ENCODE measurements around the gene ISM1. TPM values are rescaled to one million over a fixed set of nuclear protein-coding genes. Genes with fewer than 3 reads are reported as not detected.

ISM1 gene
- total and polyA plus RNA-seq, 2 of the 13 experiments (the other 11 are each of a cell fraction or from before 2014, with no cell fraction given), result 0.40 to 1.4 TPM

DNA sequence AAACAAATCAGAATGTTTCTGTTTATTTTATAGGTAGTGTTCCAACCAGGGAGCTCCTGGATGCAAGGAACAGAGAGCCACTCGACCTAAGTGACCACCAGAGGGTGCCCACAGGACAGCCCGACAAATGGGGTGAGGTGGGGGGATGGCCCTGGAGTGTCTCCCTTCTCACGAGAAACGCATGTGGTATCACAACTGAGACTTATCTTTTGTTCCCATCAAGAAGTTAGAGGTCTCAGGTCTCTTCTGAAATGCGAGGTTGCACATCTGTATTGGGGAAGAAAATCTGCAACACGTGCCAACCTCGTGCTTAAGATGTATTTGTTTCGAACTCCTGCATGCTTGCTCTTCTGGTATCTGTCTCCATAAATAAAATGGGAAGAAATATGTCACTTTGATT is 104.0 kb downstream of the ISM1 start (continued):
- TF ChIP-seq, protein P1, sequence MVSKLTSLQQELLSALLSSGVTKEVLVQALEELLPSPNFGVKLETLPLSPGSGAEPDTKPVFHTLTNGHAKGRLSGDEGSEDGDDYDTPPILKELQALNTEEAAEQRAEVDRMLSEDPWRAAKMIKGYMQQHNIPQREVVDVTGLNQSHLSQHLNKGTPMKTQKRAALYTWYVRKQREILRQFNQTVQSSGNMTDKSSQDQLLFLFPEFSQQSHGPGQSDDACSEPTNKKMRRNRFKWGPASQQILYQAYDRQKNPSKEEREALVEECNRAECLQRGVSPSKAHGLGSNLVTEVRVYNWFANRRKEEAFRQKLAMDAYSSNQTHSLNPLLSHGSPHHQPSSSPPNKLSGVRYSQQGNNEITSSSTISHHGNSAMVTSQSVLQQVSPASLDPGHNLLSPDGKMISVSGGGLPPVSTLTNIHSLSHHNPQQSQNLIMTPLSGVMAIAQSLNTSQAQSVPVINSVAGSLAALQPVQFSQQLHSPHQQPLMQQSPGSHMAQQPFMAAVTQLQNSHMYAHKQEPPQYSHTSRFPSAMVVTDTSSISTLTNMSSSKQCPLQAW (CRISPR knock-in tag; IDR thresholded peaks at IDR 0.05), result peak; percentile 60
- no peak for TF ChIP-seq ZNF530 (CRISPR knock-in tag; IDR thresholded peaks at IDR 0.05; ENCODE audit: low read depth)
- TF ChIP-seq ZFP82 (CRISPR knock-in tag; IDR thresholded peaks at IDR 0.05; ENCODE audit: borderline replicate concordance), result no peak
- TF ChIP-seq, protein P2, sequence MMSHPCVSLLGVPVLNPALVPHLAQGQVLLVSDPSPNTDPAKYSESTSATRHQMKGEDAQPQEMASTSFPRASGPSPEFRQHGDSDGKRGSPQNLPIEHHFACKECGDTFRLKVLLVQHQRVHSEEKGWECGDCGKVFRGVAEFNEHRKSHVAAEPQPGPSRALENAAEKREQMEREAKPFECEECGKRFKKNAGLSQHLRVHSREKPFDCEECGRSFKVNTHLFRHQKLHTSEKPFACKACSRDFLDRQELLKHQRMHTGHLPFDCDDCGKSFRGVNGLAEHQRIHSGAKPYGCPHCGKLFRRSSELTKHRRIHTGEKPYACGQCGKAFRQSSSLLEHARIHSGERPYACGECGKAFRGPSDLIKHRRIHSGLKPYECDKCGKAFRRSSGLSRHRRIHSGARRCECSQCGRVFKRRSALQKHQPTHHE (CRISPR knock-in tag; IDR thresholded peaks at IDR 0.05; ENCODE audit: borderline replicate concordance), result no peak
- peak; percentile 56; the same call in 1 of the 2 replicates for TF ChIP-seq ZNF205 (CRISPR knock-in tag; IDR thresholded peaks at IDR 0.05)
- TF ChIP-seq HMGXB4 (CRISPR knock-in tag; IDR thresholded peaks at IDR 0.05; ENCODE audit: borderline replicate concordance in 1 of 2, low read depth in 1 of 2), result peak in 1 of 2 experiments; percentile 82; a peak in 1 of 4 replicates
- TF ChIP-seq, protein P3, sequence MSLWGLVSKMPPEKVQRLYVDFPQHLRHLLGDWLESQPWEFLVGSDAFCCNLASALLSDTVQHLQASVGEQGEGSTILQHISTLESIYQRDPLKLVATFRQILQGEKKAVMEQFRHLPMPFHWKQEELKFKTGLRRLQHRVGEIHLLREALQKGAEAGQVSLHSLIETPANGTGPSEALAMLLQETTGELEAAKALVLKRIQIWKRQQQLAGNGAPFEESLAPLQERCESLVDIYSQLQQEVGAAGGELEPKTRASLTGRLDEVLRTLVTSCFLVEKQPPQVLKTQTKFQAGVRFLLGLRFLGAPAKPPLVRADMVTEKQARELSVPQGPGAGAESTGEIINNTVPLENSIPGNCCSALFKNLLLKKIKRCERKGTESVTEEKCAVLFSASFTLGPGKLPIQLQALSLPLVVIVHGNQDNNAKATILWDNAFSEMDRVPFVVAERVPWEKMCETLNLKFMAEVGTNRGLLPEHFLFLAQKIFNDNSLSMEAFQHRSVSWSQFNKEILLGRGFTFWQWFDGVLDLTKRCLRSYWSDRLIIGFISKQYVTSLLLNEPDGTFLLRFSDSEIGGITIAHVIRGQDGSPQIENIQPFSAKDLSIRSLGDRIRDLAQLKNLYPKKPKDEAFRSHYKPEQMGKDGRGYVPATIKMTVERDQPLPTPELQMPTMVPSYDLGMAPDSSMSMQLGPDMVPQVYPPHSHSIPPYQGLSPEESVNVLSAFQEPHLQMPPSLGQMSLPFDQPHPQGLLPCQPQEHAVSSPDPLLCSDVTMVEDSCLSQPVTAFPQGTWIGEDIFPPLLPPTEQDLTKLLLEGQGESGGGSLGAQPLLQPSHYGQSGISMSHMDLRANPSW (CRISPR knock-in tag; IDR thresholded peaks at IDR 0.05; ENCODE audit: borderline replicate concordance), result no peak
- TF ChIP-seq SOX6 (IDR thresholded peaks at IDR 0.05), result no peak
- no peak for TF ChIP-seq SOX6 (CRISPR knock-in tag; IDR thresholded peaks at IDR 0.05)
- TF ChIP-seq CBFB (CRISPR knock-in tag; IDR thresholded peaks at IDR 0.05), result no peak
- no peak for TF ChIP-seq ONECUT2 (CRISPR knock-in tag; IDR thresholded peaks at IDR 0.05)
- TF ChIP-seq ZMYM4 (CRISPR knock-in tag; IDR thresholded peaks at IDR 0.05), result peak; percentile 80
- 0 out of 2 replicates have a peak, but pooled peaks have one; percentile 53 for TF ChIP-seq ZNF367 (CRISPR knock-in tag; IDR thresholded peaks at IDR 0.05; ENCODE audit: borderline replicate concordance)
- TF ChIP-seq NFIC (IDR thresholded peaks at IDR 0.05; ENCODE audit: low read length), result no peak
- TF ChIP-seq ZNF703 (CRISPR knock-in tag; IDR thresholded peaks at IDR 0.05; ENCODE audit: borderline replicate concordance), result no peak
- TF ChIP-seq ZNF354B (CRISPR knock-in tag; IDR thresholded peaks at IDR 0.05), result no peak
- no peak for TF ChIP-seq ZNF883 (CRISPR knock-in tag; IDR thresholded peaks at IDR 0.05; ENCODE audit: not compliant biosample characterization)
- TF ChIP-seq PITX1 (CRISPR knock-in tag; IDR thresholded peaks at IDR 0.05), result peak; percentile 38; the same call in 1 of the 2 replicates
- no peak for TF ChIP-seq ZNF792 (CRISPR knock-in tag; IDR thresholded peaks at IDR 0.05)
- peak; percentile 65; the same call in 1 of the 2 replicates for TF ChIP-seq POGK (CRISPR knock-in tag; conservative IDR thresholded peaks at IDR 0.05)
- TF ChIP-seq HNRNPH1 (optimal IDR thresholded peaks at IDR 0.05; ENCODE audit: low read depth, low read length), result no peak
- TF ChIP-seq GTF3A (CRISPR knock-in tag; conservative IDR thresholded peaks at IDR 0.05), result no peak

All from HepG2 (cell line).